Thyroid gland (tissue), 4 donors: ENCODE results near the gene FDXACB1.

ENCODE experiments used
- CTCF ChIP-seq, 6 experiments: fragments of 200-600 bp in 3 of 6; fragments of 450-650 bp in 3 of 6; sonication (generic) in 3 of 6; IDR thresholded peaks; one replicate each; pipeline ENCODE4 v1.5.1; 2016 to 2019; ENCODE audit warnings: antibody characterized with exemption in 6 of 6, mild to moderate bottlenecking in 2 of 6, inconsistent platforms in 1 of 6, moderate library complexity in 1 of 6
- POLR2A ChIP-seq, 2 donors: fragments of 450-650 bp; IDR thresholded peaks; one replicate each; pipeline ENCODE4 v1.6.1; 2017; ENCODE audit warnings: antibody characterized with exemption in 2 of 2, mild to moderate bottlenecking in 2 of 2, moderate library complexity in 1 of 2

- no peak for TF ChIP-seq CTCF (IDR thresholded peaks at IDR 0.05)
- TF ChIP-seq POLR2A (IDR thresholded peaks at IDR 0.05): no peak
These were observed 42.8 kb downstream of the FDXACB1 start for GRCh38 chr11:111836162-111836561.
